ENCODE measurements around the gene TPK1.

DNA sequence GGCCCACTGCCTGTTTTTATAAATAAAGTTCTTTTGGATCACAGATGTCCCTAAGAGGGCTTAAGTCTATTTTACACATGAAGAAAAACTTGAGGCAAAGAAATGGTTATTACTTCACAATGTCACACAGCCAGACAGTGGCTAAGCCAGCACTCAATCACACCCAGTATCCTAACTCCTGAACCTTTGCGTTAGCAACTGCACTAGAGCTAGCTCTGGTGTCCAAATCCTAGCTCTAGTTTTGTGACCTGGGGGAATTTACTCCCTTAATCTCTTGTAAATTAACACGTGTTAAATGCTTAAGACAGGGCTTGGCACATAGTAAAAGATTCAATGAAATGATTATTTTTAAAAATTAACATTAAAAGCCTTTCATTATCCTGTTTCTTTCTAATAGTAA is 49.0 kb upstream of the TPK1 start:
- TF ChIP-seq, protein P1, sequence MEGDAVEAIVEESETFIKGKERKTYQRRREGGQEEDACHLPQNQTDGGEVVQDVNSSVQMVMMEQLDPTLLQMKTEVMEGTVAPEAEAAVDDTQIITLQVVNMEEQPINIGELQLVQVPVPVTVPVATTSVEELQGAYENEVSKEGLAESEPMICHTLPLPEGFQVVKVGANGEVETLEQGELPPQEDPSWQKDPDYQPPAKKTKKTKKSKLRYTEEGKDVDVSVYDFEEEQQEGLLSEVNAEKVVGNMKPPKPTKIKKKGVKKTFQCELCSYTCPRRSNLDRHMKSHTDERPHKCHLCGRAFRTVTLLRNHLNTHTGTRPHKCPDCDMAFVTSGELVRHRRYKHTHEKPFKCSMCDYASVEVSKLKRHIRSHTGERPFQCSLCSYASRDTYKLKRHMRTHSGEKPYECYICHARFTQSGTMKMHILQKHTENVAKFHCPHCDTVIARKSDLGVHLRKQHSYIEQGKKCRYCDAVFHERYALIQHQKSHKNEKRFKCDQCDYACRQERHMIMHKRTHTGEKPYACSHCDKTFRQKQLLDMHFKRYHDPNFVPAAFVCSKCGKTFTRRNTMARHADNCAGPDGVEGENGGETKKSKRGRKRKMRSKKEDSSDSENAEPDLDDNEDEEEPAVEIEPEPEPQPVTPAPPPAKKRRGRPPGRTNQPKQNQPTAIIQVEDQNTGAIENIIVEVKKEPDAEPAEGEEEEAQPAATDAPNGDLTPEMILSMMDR (IDR thresholded peaks at IDR 0.05), result no peak
- TF ChIP-seq EP300 (IDR thresholded peaks at IDR 0.05), result no peak
- no peak for TF ChIP-seq POLR2A (IDR thresholded peaks at IDR 0.05)
- TF ChIP-seq POLR2AphosphoS5 (IDR thresholded peaks at IDR 0.05), result no peak

Measured in upper lobe of left lung (tissue), 4 donors.